ENCODE data around the gene CDH11.
A peak's percentile ranks its signal among the peaks of the same experiment; 100 is the strongest.

CDH11 gene

GRCh38 chr16:65121870-65122723 is at the start of gene CDH11:
TSS of gene CDH11 (minus strand) at chr16:65122063. CDS start at chr16:65004869, 117,194 bp downstream.
- DNase-seq (ENCODE audit: low read depth) = peak; percentile 78

- no peak for DNase-seq (ENCODE audit: low read depth)
These were observed 32.5 kb upstream of the CDH11 start for GRCh38 chr16:65154321-65154720.

- no peak for DNase-seq (ENCODE audit: low read depth)
These were observed 31.7 kb upstream of the CDH11 start for GRCh38 chr16:65153365-65154105.

- no peak for DNase-seq (ENCODE audit: low read depth)
These were observed 26.9 kb upstream of the CDH11 start for GRCh38 chr16:65148804-65149203.

- no peak for DNase-seq (ENCODE audit: low read depth)
These were observed 20.4 kb upstream of the CDH11 start for GRCh38 chr16:65142276-65142675.

GRCh38 chr16:65136681-65137080 is 14.8 kb upstream of the CDH11 start:
- DNase-seq (ENCODE audit: low read depth) = no peak

GRCh38 chr16:65126845-65127624 is 5.2 kb upstream of the CDH11 start:
- DNase-seq (ENCODE audit: low read depth) = no peak

- no peak for DNase-seq (ENCODE audit: low read depth)
These were observed 4.0 kb upstream of the CDH11 start for GRCh38 chr16:65125871-65126270.

- no peak for DNase-seq (ENCODE audit: low read depth)
These were observed 3.5 kb upstream of the CDH11 start for GRCh38 chr16:65125322-65125721.

GRCh38 chr16:65124596-65124995 is 2.7 kb upstream of the CDH11 start:
- no peak for DNase-seq (ENCODE audit: low read depth)

- no peak for DNase-seq (ENCODE audit: low read depth)
These were observed 2.3 kb upstream of the CDH11 start for GRCh38 chr16:65124212-65124548.

GRCh38 chr16:65123396-65124211 is 1.7 kb upstream of the CDH11 start:
- no peak for DNase-seq (ENCODE audit: low read depth)

GRCh38 chr16:65122724-65123395 is 997 bp upstream of the CDH11 start:
- DNase-seq (ENCODE audit: low read depth) = peak; percentile 59

GRCh38 chr16:65120831-65121721 is 787 bp downstream of the CDH11 start:
- DNase-seq (ENCODE audit: low read depth) = no peak

GRCh38 chr16:65120461-65120830 is 1.4 kb downstream of the CDH11 start:
- no peak for DNase-seq (ENCODE audit: low read depth)

- DNase-seq (ENCODE audit: low read depth) = peak; percentile 57
These were observed 1.9 kb downstream of the CDH11 start for GRCh38 chr16:65119901-65120401.

GRCh38 chr16:65119435-65119834 is 2.4 kb downstream of the CDH11 start:
- no peak for DNase-seq (ENCODE audit: low read depth)

- no peak for DNase-seq (ENCODE audit: low read depth)
These were observed 3.0 kb downstream of the CDH11 start for GRCh38 chr16:65118871-65119270.

GRCh38 chr16:65117811-65118448 is 3.9 kb downstream of the CDH11 start:
- DNase-seq (ENCODE audit: low read depth) = peak; percentile 74

All from GM04504 (cell line).